ENCODE results near the gene NEK5. TPM values are rescaled to one million over a fixed set of nuclear protein-coding genes. Genes with fewer than 3 reads are reported as not detected.

The NEK5 gene
- total RNA-seq, 2 experiments from 2014 or later, result 0.22 TPM; not detected in 1

DNA sequence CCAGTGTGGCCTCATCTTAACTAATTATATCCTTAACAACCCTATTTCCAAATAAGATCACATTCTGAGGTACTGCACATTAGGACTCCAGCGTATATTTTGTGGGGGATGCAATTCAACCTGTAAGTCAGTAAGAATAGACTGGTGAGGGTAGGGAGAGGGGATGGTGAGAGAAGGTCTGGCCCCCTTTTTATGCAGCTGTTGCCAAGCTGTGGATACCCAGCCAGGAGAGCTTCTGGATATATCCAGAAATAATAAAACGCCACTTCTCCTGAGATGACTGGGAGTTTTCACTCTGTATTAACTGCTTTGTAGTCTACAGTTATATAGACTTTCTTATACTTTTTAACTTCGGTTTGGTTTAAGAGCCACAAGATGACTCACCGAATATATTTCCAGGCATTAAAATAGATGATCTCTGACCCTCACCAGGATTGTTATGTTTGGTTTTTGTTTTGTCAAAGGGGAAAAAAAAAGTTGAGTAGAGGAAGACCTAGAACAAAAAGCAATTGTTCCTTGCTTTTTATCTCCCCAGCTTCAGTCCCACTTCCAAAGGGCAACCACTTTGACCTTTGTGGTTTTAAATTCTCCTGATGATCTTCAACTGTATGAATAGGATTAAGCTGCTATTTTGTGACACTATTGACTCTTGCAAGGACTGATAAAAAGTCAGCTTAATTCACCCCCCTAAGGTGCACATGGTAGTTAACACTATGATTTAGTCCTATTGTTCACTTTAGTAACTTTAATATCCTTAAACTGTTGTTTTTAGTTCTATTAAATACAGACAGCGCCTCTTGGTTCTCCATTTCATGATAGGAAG is 33.6 kb upstream of the NEK5 start:
- CTCF ChIA-PET (ENCODE audit: unreplicated experiment), result no interaction called here
- H3K36me3 ChIP-seq (ENCODE audit: insufficient read depth, low read length), result peaks cover 15% of the 10 kb centered on the region

DNA sequence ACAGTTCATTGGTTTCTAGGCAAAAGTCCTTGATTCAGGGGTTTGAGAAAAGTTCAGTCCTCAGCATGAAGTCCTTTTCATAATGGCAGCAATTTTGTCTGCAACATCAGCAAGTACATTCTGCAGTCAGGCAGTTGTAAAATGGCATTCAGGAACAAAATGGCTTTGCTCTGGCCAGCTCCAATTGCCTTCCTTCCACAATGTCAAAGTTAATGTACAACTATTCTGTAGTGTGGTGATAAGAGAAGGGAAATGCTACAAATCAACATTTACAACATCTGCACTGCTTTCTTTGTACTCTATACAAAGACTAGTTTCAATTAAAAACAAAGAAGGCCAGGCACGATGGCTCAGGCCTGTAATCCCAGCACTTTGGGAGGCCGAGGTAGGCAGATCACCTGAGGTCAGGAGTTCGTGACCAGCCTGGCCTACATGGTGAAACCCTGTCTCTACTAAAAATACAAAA is 32.3 kb upstream of the NEK5 start:
- POLR2A ChIA-PET, result no interaction called here
- BruUV-seq (replicated peaks), result no TSS peak

More for the DNA sequence above, 33.6 kb upstream of the NEK5 start:
- no peaks in the 10 kb centered on the region for H4K20me1 ChIP-seq (ENCODE audit: insufficient read depth, low read length)
- BruUV-seq (replicated peaks), result no TSS peak
- H2AFZ ChIP-seq (ENCODE audit: low read length), result no peak overlapping the region
- intact Hi-C loops (cut with micrococcal nuclease; ENCODE audit: unreplicated experiment), result no loop called here
- DNase-seq (ENCODE audit: low spot score), result no peak
- TF ChIP-seq, protein P1, sequence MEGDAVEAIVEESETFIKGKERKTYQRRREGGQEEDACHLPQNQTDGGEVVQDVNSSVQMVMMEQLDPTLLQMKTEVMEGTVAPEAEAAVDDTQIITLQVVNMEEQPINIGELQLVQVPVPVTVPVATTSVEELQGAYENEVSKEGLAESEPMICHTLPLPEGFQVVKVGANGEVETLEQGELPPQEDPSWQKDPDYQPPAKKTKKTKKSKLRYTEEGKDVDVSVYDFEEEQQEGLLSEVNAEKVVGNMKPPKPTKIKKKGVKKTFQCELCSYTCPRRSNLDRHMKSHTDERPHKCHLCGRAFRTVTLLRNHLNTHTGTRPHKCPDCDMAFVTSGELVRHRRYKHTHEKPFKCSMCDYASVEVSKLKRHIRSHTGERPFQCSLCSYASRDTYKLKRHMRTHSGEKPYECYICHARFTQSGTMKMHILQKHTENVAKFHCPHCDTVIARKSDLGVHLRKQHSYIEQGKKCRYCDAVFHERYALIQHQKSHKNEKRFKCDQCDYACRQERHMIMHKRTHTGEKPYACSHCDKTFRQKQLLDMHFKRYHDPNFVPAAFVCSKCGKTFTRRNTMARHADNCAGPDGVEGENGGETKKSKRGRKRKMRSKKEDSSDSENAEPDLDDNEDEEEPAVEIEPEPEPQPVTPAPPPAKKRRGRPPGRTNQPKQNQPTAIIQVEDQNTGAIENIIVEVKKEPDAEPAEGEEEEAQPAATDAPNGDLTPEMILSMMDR (conservative IDR thresholded peaks at IDR 0.05; ENCODE audit: low read length), result no peak
- no peak for TF ChIP-seq EZH2phosphoT487 (IDR thresholded peaks at IDR 0.05; ENCODE audit: borderline replicate concordance, low read depth, low read length)
- peaks cover 14% of the 10 kb centered on the region for H3K4me1 ChIP-seq (ENCODE audit: insufficient read depth, low read length, poor library complexity, severe bottlenecking)
- no peaks in the 10 kb centered on the region; the same call in 1 of the 2 replicates for H3K79me2 ChIP-seq (ENCODE audit: insufficient read depth, low read depth, low read length)
- H3K9me3 ChIP-seq (ENCODE audit: low read length), result no peaks in the 10 kb centered on the region
- no peaks in the 10 kb centered on the region for H3K9me2 ChIP-seq (ENCODE audit: insufficient read depth, low read length)
- POLR2A ChIA-PET, result no interaction called here
- no peak overlapping the region for H3K27ac ChIP-seq (ENCODE audit: low read depth, low read length, poor library complexity, severe bottlenecking)
- H3K4me3 ChIP-seq (ENCODE audit: low read depth, low read length, poor library complexity, severe bottlenecking), result no peak overlapping the region
- H3K4me2 ChIP-seq (ENCODE audit: low read length), result no peak overlapping the region

DNA sequence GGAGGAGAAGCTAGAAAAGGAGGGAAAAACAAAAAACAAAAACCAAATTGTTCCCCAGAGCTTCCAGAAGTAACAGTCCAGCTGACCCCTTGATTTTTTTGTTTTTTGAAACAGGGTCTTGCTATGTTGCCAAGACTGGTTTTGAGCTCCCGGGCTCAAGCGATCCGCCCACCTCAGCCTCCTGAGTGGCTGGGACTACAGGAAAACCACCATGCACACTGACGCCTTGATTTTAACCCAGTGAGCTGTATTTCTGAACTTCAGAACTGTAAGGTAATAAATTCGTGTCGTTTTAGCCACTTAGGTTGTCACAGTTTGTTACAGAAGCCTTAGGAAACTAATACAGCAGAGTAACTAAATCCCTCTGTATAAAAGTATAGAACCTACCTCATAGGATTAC is 31.6 kb upstream of the NEK5 start:
- H3K4me3 ChIP-seq (ENCODE audit: low read depth, low read length, poor library complexity, severe bottlenecking), result no peak overlapping the region
- POLR2A ChIA-PET, result interaction anchor here (0.8 to 1.9 kb wide), 4 partner anchors 10 to 148 kb away, joined by 3 to 8 read pairs (median 3); partner anchors contain the start of gene ALG11
- no peak overlapping the region for H3K27ac ChIP-seq (ENCODE audit: low read depth, low read length, poor library complexity, severe bottlenecking)
- H3K4me1 ChIP-seq (ENCODE audit: insufficient read depth, low read length, poor library complexity, severe bottlenecking), result peaks cover 14% of the 10 kb centered on the region
- CTCF ChIA-PET (ENCODE audit: unreplicated experiment), result no interaction called here
- no peak for DNase-seq (ENCODE audit: low spot score)
- no peaks in the 10 kb centered on the region for H4K20me1 ChIP-seq (ENCODE audit: insufficient read depth, low read length)
- intact Hi-C loops (cut with micrococcal nuclease; ENCODE audit: unreplicated experiment), result no loop called here
- no TSS peak for BruUV-seq (replicated peaks)
- no peak overlapping the region for H2AFZ ChIP-seq (ENCODE audit: low read length)
- H3K36me3 ChIP-seq (ENCODE audit: insufficient read depth, low read length), result peaks cover 1% of the 10 kb centered on the region
- TF ChIP-seq EZH2phosphoT487 (IDR thresholded peaks at IDR 0.05; ENCODE audit: borderline replicate concordance, low read depth, low read length), result no peak
- TF ChIP-seq, protein P1 (conservative IDR thresholded peaks at IDR 0.05; ENCODE audit: low read length), result no peak
- no peaks in the 10 kb centered on the region for H3K9me2 ChIP-seq (ENCODE audit: insufficient read depth, low read length)
- H3K4me2 ChIP-seq (ENCODE audit: low read length), result no peak overlapping the region
- no peaks in the 10 kb centered on the region for H3K9me3 ChIP-seq (ENCODE audit: low read length)
- H3K79me2 ChIP-seq (ENCODE audit: insufficient read depth, low read depth, low read length), result no peaks in the 10 kb centered on the region; the same call in 1 of the 2 replicates

More for the DNA sequence above, 32.3 kb upstream of the NEK5 start:
- Histone ChIP-seq H3K9me3 (ENCODE audit: low read length) (no peaks in the 10 kb centered on the region), H3K79me2 (ENCODE audit: insufficient read depth, low read depth, low read length) (no peaks in the 10 kb centered on the region; the same call in 1 of the 2 replicates), H3K4me1 (ENCODE audit: insufficient read depth, low read length, poor library complexity, severe bottlenecking) (peaks cover 14% of the 10 kb centered on the region), H3K4me2 (ENCODE audit: low read length) (no peak overlapping the region), H2AFZ (ENCODE audit: low read length) (no peak overlapping the region), H4K20me1 (ENCODE audit: insufficient read depth, low read length) (no peaks in the 10 kb centered on the region), H3K36me3 (ENCODE audit: insufficient read depth, low read length) (peaks cover 8% of the 10 kb centered on the region), H3K27ac (ENCODE audit: low read depth, low read length, poor library complexity, severe bottlenecking) (no peak overlapping the region), H3K9me2 (ENCODE audit: insufficient read depth, low read length) (no peaks in the 10 kb centered on the region), H3K4me3 (ENCODE audit: low read depth, low read length, poor library complexity, severe bottlenecking) (no peak overlapping the region)
- no peak for DNase-seq (ENCODE audit: low spot score)
- CTCF ChIA-PET (ENCODE audit: unreplicated experiment), result no interaction called here
- no peak for TF ChIP-seq EZH2phosphoT487 (IDR thresholded peaks at IDR 0.05; ENCODE audit: borderline replicate concordance, low read depth, low read length)
- intact Hi-C loops (cut with micrococcal nuclease; ENCODE audit: unreplicated experiment), result no loop called here

All from OCI-LY7 (cell line).